ENCODE measurements around the gene NKRF.

DNA sequence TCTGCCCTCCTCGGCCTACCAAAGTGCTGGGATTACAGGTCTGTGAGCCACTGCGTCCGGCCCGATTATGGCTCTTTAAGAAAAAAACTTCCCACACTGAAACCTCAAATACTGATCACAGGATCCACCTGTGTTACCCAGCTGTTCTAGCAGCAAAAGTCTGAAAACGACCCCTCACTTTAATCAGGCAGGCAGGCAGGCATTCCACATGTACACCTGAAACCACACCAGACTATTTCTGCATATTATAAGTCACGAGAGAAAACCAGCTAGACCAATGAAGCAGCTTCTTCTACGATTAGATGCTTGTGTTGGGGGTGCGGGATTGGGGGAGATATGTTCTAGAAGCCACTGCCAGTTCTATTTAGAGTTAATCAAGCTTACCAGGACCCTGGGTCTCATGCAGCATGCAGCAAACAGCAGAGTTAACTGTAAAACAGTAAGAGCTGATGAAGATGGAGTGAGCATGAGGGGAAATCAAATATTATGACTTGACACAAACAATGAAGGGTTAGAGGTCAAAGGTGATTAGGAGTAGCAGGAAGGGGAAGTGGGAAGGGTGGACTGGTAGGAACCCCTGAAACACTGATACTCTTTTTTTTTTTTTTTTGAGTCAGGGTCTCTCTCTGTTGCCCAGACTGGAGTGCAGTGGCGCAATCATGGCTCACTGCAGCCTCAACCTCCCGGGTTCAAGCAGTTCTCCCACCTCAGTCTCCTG, 18.9 kb upstream of the NKRF start:
- TF ChIP-seq POLR2A (IDR thresholded peaks at IDR 0.05) (no peak), POLR2AphosphoS5 (IDR thresholded peaks at IDR 0.05) (no peak)
- TF ChIP-seq, protein P1, sequence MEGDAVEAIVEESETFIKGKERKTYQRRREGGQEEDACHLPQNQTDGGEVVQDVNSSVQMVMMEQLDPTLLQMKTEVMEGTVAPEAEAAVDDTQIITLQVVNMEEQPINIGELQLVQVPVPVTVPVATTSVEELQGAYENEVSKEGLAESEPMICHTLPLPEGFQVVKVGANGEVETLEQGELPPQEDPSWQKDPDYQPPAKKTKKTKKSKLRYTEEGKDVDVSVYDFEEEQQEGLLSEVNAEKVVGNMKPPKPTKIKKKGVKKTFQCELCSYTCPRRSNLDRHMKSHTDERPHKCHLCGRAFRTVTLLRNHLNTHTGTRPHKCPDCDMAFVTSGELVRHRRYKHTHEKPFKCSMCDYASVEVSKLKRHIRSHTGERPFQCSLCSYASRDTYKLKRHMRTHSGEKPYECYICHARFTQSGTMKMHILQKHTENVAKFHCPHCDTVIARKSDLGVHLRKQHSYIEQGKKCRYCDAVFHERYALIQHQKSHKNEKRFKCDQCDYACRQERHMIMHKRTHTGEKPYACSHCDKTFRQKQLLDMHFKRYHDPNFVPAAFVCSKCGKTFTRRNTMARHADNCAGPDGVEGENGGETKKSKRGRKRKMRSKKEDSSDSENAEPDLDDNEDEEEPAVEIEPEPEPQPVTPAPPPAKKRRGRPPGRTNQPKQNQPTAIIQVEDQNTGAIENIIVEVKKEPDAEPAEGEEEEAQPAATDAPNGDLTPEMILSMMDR (IDR thresholded peaks at IDR 0.05): no peak
